Activated T-helper 17 cell treated with anti-CD3 and anti-CD28 coated beads, Interleukin-2, amount 50 U/mL, for 72 hours (primary cell): ENCODE data around the gene SDF4. TPM values are rescaled to one million over a fixed set of nuclear protein-coding genes. Genes with fewer than 3 reads are reported as not detected.
"Not testable (repeated sequence)": the region's sequence is repeated elsewhere in the genome, so short reads cannot be mapped to it uniquely, and the experiment has no call there.

Source experiments
- ATAC-seq: fragments of 150-1000 bp; cut with Tn5 transposase; replicated peaks from 2 replicates; pipeline ENCODE4 v1.10.0; 2021; ENCODE audit warnings: mild to moderate bottlenecking, moderate library complexity
- H3K27ac Mint-ChIP-seq: one replicate; pipeline ENCODE4 v1.8.0; 2022; ENCODE audit warnings: mixed read lengths
- H3K27me3 Mint-ChIP-seq: one replicate; pipeline ENCODE4 v1.8.0; 2022; ENCODE audit warnings: mixed read lengths
- H3K36me3 Mint-ChIP-seq: one replicate; pipeline ENCODE4 v1.8.0; 2022; ENCODE audit warnings: low read depth, mild to moderate bottlenecking, mixed read lengths
- H3K4me1 Mint-ChIP-seq: one replicate; pipeline ENCODE4 v1.8.0; 2022; ENCODE audit warnings: mixed read lengths
- H3K4me3 Mint-ChIP-seq: one replicate; pipeline ENCODE4 v1.8.0; 2022; ENCODE audit warnings: mild to moderate bottlenecking, mixed read lengths
- H3K9me3 Mint-ChIP-seq: one replicate; pipeline ENCODE4 v1.8.0; 2022; ENCODE audit warnings: mixed read lengths
- total RNA-seq, 2 donors: library from RNA; stranded (reverse); gene quantifications; one replicate each; pipeline ENCODE4 v1.2.3, GENCODE V29; 2022

SDF4 gene
- total RNA-seq, 2 donors from 2014 or later, result 169 to 773 TPM

GRCh38 chr1:1250786-1251284 is 19.0 kb upstream of the SDF4 start:
- H3K4me1 Mint-ChIP-seq, result no peaks in the 10 kb centered on the region
- peak; percentile 93 for ATAC-seq
- H3K4me3 Mint-ChIP-seq, result peak overlapping the region; percentile 75
- peaks cover 36% of the 10 kb centered on the region for H3K36me3 Mint-ChIP-seq
- peak overlapping the region; percentile 91 for H3K27ac Mint-ChIP-seq
- H3K9me3 Mint-ChIP-seq, result no peaks in the 10 kb centered on the region
- H3K27me3 Mint-ChIP-seq, result no peaks in the 10 kb centered on the region

GRCh38 chr1:1248009-1248913 is 16.5 kb upstream of the SDF4 start:
- ATAC-seq, H3K27ac Mint-ChIP-seq, H3K4me3 Mint-ChIP-seq, H3K27me3 Mint-ChIP-seq, H3K9me3 Mint-ChIP-seq, H3K4me1 Mint-ChIP-seq: not testable (repeated sequence)
- H3K36me3 Mint-ChIP-seq, result peaks cover 13% of the 10 kb centered on the region

- H3K9me3 Mint-ChIP-seq, result no peaks in the 10 kb centered on the region
- no peaks in the 10 kb centered on the region for H3K4me1 Mint-ChIP-seq
- no peak overlapping the region for H3K27ac Mint-ChIP-seq
- ATAC-seq, result no peak
- peaks cover 5% of the 10 kb centered on the region for H3K36me3 Mint-ChIP-seq
- no peak overlapping the region for H3K4me3 Mint-ChIP-seq
- H3K27me3 Mint-ChIP-seq, result no peaks in the 10 kb centered on the region
These were observed 15.6 kb upstream of the SDF4 start for GRCh38 chr1:1247341-1247913.

- H3K9me3 Mint-ChIP-seq, result no peaks in the 10 kb centered on the region
- H3K27ac Mint-ChIP-seq, result no peak within 1 kb of the TSS
- ATAC-seq, result no peak
- H3K27me3 Mint-ChIP-seq, result no peaks in the 10 kb centered on the region
- no peaks in the 10 kb centered on the region for H3K4me1 Mint-ChIP-seq
- H3K36me3 Mint-ChIP-seq, result peaks cover 5% of the 10 kb centered on the region
- H3K4me3 Mint-ChIP-seq, result no peak within 1 kb of the TSS
These were observed 15.0 kb upstream of the SDF4 start, which contains the start of gene C1QTNF12 for GRCh38 chr1:1246577-1247340. TSS of gene C1QTNF12 (minus strand) at chr1:1246722. CDS start at chr1:1246690, 32 bp downstream.

- no peak overlapping the region for H3K4me3 Mint-ChIP-seq
- H3K36me3 Mint-ChIP-seq, result peaks cover 2% of the 10 kb centered on the region
- H3K27ac Mint-ChIP-seq, result no peak overlapping the region
- no peaks in the 10 kb centered on the region for H3K27me3 Mint-ChIP-seq
- no peaks in the 10 kb centered on the region for H3K9me3 Mint-ChIP-seq
- ATAC-seq, result no peak
- H3K4me1 Mint-ChIP-seq, result no peaks in the 10 kb centered on the region
These were observed 14.2 kb upstream of the SDF4 start for GRCh38 chr1:1245817-1246576.

GRCh38 chr1:1245178-1245816 is 13.5 kb upstream of the SDF4 start:
- no peaks in the 10 kb centered on the region for H3K27me3 Mint-ChIP-seq
- no peaks in the 10 kb centered on the region for H3K4me1 Mint-ChIP-seq
- ATAC-seq, result no peak
- no peaks in the 10 kb centered on the region for H3K9me3 Mint-ChIP-seq
- H3K27ac Mint-ChIP-seq, result no peak overlapping the region
- H3K36me3 Mint-ChIP-seq, result no peaks in the 10 kb centered on the region
- H3K4me3 Mint-ChIP-seq, result no peak overlapping the region

- H3K4me1 Mint-ChIP-seq, result no peaks in the 10 kb centered on the region
- H3K27ac Mint-ChIP-seq, result no peak overlapping the region
- H3K27me3 Mint-ChIP-seq, result no peaks in the 10 kb centered on the region
- no peak overlapping the region for H3K4me3 Mint-ChIP-seq
- H3K36me3 Mint-ChIP-seq, result no peaks in the 10 kb centered on the region
- peak; percentile 16 for ATAC-seq
- no peaks in the 10 kb centered on the region for H3K9me3 Mint-ChIP-seq
These were observed 12.5 kb upstream of the SDF4 start for GRCh38 chr1:1244192-1244811.

GRCh38 chr1:1243807-1244191 is 12.0 kb upstream of the SDF4 start:
- no peaks in the 10 kb centered on the region for H3K9me3 Mint-ChIP-seq
- H3K4me3 Mint-ChIP-seq, result no peak overlapping the region
- H3K27ac Mint-ChIP-seq, result no peak overlapping the region
- no peaks in the 10 kb centered on the region for H3K4me1 Mint-ChIP-seq
- H3K36me3 Mint-ChIP-seq, result no peaks in the 10 kb centered on the region
- no peaks in the 10 kb centered on the region for H3K27me3 Mint-ChIP-seq
- ATAC-seq, result peak; percentile 14

- H3K27me3 Mint-ChIP-seq, result no peaks in the 10 kb centered on the region
- no peak overlapping the region for H3K4me3 Mint-ChIP-seq
- no peaks in the 10 kb centered on the region for H3K4me1 Mint-ChIP-seq
- H3K36me3 Mint-ChIP-seq, result no peaks in the 10 kb centered on the region
- H3K9me3 Mint-ChIP-seq, result no peaks in the 10 kb centered on the region
- H3K27ac Mint-ChIP-seq, result no peak overlapping the region
- ATAC-seq, result no peak
These were observed 11.5 kb upstream of the SDF4 start for GRCh38 chr1:1243266-1243660.

- Mint-ChIP-seq H3K4me3 (no peak overlapping the region), H3K4me1 (no peaks in the 10 kb centered on the region), H3K27ac (no peak overlapping the region), H3K36me3 (no peaks in the 10 kb centered on the region), H3K27me3 (no peaks in the 10 kb centered on the region), H3K9me3 (no peaks in the 10 kb centered on the region)
- no peak for ATAC-seq
These were observed 10.9 kb upstream of the SDF4 start for GRCh38 chr1:1242461-1243265.

- no peaks in the 10 kb centered on the region for H3K9me3 Mint-ChIP-seq
These were observed 9.9 kb upstream of the SDF4 start for GRCh38 chr1:1241588-1242219.

GRCh38 chr1:1240822-1241587 is 9.2 kb upstream of the SDF4 start:
- Mint-ChIP-seq H3K27me3 (no peaks in the 10 kb centered on the region), H3K4me1 (no peaks in the 10 kb centered on the region), H3K36me3 (no peaks in the 10 kb centered on the region), H3K4me3 (no peak overlapping the region), H3K27ac (no peak overlapping the region), H3K9me3 (no peaks in the 10 kb centered on the region)
- ATAC-seq, result no peak

More at GRCh38 chr1:1241588-1242219, 9.9 kb upstream of the SDF4 start:
- H3K27me3 Mint-ChIP-seq, result no peaks in the 10 kb centered on the region
- no peaks in the 10 kb centered on the region for H3K36me3 Mint-ChIP-seq
- no peak overlapping the region for H3K27ac Mint-ChIP-seq
- no peaks in the 10 kb centered on the region for H3K4me1 Mint-ChIP-seq
- ATAC-seq, result no peak
- H3K4me3 Mint-ChIP-seq, result no peak overlapping the region
